Spinal cord (tissue), 10 donors: ENCODE results near the gene LRP4. TPM values are rescaled to one million over a fixed set of nuclear protein-coding genes. Genes with fewer than 3 reads are reported as not detected.
"Not testable (repeated sequence)": the region's sequence is repeated elsewhere in the genome, so short reads cannot be mapped to it uniquely, and the experiment has no call there.

Experiments
- DNase-seq, 6 donors: peaks; one replicate each; pipeline versions ENCODE4 v3.0.0 to v3.0.0-alpha.2; 2013 to 2015; ENCODE audit warnings: low spot score in 6 of 6, low read depth in 4 of 6
- H3K27ac ChIP-seq: one replicate; pipeline ENCODE4 v1.5.1; 2013; ENCODE audit warnings: low read depth, low read length, control low read depth
- H3K27me3 ChIP-seq: one replicate; pipeline ENCODE4 v1.6.1; 2013; ENCODE audit warnings: low read length; ENCODE audit not compliant: control insufficient read depth, insufficient read depth
- H3K36me3 ChIP-seq: one replicate; pipeline ENCODE4 v1.6.1; 2013; ENCODE audit warnings: low read length; ENCODE audit not compliant: control insufficient read depth, insufficient read depth
- H3K4me1 ChIP-seq: one replicate; pipeline ENCODE4 v1.6.1; 2013; ENCODE audit warnings: low read length; ENCODE audit not compliant: control insufficient read depth, insufficient read depth
- H3K4me3 ChIP-seq: one replicate; pipeline ENCODE4 v1.5.1; 2013; ENCODE audit warnings: low read depth, low read length, control low read depth
- H3K9me3 ChIP-seq: one replicate; pipeline ENCODE4 v1.6.1; 2013; ENCODE audit warnings: low read length; ENCODE audit not compliant: control insufficient read depth, insufficient read depth
- WGBS: methylation state at CpG from one replicate; pipeline ENCODE4 v1.1.5; 2013; ENCODE audit warnings: missing lambda C conversion rate; ENCODE audit not compliant: insufficient coverage; 5-methylcytosine and 5-hydroxymethylcytosine counted together
- polyA plus RNA-seq, 2 donors: library from polyadenylated mRNA; unstranded; fragments of 120-200 nt; gene quantifications; one replicate each; pipeline ENCODE4 v1.2.1, GENCODE V29; 2013; ENCODE audit not compliant: insufficient read length in 2 of 2
- total RNA-seq, 2 donors: library from RNA; depleted of rRNA in 1 of 2; stranded (reverse); fragments of 120-200 nt in 1 of 2; fragments of >200 nt in 1 of 2; gene quantifications; one replicate each; pipeline versions ENCODE4 v1.2.3 to v1.2.4, GENCODE V29; 2013 to 2014
- donor health status: healthy.

LRP4 gene
- total and polyA plus RNA-seq, 4 donors = 17.7 to 72.9 (median 45.5) TPM

DNA sequence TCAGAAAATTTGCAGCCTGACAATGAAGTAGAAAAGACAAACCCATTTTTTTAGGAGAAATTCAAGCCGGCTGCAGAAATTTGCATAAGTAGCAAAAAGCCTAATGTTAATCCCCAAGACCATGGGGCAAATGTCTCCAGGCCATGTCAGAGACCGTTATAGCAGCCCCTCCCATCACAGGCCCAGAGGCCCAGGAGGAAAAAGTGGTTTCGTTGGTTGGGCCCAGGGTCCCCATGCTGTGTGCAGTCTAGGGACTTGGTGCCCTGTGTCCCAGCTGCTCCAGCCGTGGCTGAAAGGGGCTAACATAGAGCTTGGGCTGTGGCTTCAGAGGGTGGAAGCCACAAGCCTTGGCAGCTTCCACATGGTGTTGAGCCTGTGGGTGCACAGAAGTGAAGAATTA, 9.6 kb upstream of the LRP4 start:
- WGBS = 93% methylated on average over 4 of the region's 4 CpGs

DNA sequence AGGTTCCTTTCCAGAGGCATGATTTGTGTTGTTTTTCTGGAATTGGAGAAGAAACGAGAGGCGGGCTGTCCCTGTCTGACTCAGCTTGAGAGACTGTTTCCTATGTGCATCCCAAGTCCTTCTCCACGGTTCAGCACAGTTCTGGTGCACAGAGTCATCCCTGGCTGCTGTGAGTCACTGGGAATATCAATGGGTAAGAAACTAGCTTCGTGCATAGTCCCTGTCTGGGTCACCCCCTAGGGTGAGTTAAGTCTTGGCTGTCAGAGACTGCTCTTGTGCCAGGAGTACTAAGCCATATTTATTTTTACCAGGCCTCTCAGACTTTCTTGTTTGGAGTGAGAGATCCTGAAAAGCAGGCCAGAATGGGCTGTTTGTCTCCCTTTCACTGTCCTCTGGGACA, 2.4 kb upstream of the LRP4 start:
- 32% methylated on average over 4 of the region's 4 CpGs for WGBS
- Histone ChIP-seq H3K9me3 (no peaks in the 10 kb centered on the region), H3K27ac (peak overlapping the region; percentile 6), H3K36me3 (no peaks in the 10 kb centered on the region), H3K27me3 (peaks cover 8% of the 10 kb centered on the region), H3K4me1 (peaks cover 50% of the 10 kb centered on the region), H3K4me3 (no peak overlapping the region)
- DNase-seq = peak in 2 of 6 donors; percentile 49 to 75

More for the DNA sequence above, 9.6 kb upstream of the LRP4 start:
- not testable (repeated sequence) for H3K27ac ChIP-seq, DNase-seq, H3K27me3 ChIP-seq, H3K4me3 ChIP-seq, H3K4me1 ChIP-seq, H3K36me3 ChIP-seq, H3K9me3 ChIP-seq

- no peaks in the 10 kb centered on the region for H3K36me3 ChIP-seq
- peaks cover 8% of the 10 kb centered on the region for H3K27me3 ChIP-seq
- no peak for DNase-seq
- 21% methylated on average over 16 of the region's 17 CpGs for WGBS
- peaks cover 59% of the 10 kb centered on the region for H3K4me1 ChIP-seq
- peak overlapping the region; percentile 57 for H3K27ac ChIP-seq
- H3K4me3 ChIP-seq = peak overlapping the region; percentile 33
- no peaks in the 10 kb centered on the region for H3K9me3 ChIP-seq
These were observed 601 bp upstream of the LRP4 start for GRCh38 chr11:46918788-46919513.

- peak in 2 of 6 donors; percentile 18 to 26 for DNase-seq
- Histone ChIP-seq H3K36me3 (no peaks in the 10 kb centered on the region), H3K4me3 (peak overlapping the region; percentile 61), H3K9me3 (no peaks in the 10 kb centered on the region), H3K4me1 (peaks cover 64% of the 10 kb centered on the region), H3K27ac (peak overlapping the region; percentile 74), H3K27me3 (peaks cover 8% of the 10 kb centered on the region)
- WGBS = 0% methylated on average over 17 of the region's 22 CpGs
These were observed 628 bp downstream of the LRP4 start for GRCh38 chr11:46917762-46918082.

DNA sequence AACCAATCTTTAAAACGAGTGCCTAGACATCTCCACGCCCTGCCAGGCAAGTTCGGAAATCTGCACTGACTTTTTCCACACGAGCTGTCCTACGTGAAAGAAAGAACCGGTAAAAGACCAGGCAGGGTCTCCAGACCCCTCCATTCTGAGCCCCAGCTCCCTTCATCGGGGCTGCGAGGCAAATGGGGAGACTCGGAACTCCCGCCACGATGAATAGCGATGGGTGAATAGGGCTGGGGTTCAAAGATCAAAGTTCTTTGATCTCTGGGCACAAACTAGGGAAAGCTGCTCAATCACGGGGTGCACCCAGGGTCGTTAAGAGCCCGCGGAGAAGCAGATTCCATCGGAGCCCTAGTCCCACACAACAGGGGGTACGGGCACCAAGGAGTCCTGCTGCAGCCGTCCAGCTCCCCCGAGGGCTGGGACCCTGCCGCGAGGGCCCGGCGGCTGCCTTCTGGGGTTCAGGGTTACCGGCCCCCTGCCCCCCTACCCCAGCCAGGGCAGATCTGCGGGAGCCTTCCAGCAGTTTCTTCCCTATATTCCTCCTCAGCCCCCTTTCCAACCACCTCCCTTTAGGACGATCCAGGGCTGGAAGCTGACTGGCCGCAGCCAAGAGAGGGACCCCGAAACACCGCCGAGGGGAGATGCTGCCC, 1.1 kb downstream of the LRP4 start:
- no peaks in the 10 kb centered on the region for H3K9me3 ChIP-seq
- peaks cover 68% of the 10 kb centered on the region for H3K4me1 ChIP-seq
- 0% methylated on average over 31 of the region's 31 CpGs for WGBS
- H3K27ac ChIP-seq = peak overlapping the region; percentile 74
- peak overlapping the region; percentile 61 for H3K4me3 ChIP-seq
- H3K27me3 ChIP-seq = peaks cover 8% of the 10 kb centered on the region
- no peak for DNase-seq
- H3K36me3 ChIP-seq = no peaks in the 10 kb centered on the region

DNA sequence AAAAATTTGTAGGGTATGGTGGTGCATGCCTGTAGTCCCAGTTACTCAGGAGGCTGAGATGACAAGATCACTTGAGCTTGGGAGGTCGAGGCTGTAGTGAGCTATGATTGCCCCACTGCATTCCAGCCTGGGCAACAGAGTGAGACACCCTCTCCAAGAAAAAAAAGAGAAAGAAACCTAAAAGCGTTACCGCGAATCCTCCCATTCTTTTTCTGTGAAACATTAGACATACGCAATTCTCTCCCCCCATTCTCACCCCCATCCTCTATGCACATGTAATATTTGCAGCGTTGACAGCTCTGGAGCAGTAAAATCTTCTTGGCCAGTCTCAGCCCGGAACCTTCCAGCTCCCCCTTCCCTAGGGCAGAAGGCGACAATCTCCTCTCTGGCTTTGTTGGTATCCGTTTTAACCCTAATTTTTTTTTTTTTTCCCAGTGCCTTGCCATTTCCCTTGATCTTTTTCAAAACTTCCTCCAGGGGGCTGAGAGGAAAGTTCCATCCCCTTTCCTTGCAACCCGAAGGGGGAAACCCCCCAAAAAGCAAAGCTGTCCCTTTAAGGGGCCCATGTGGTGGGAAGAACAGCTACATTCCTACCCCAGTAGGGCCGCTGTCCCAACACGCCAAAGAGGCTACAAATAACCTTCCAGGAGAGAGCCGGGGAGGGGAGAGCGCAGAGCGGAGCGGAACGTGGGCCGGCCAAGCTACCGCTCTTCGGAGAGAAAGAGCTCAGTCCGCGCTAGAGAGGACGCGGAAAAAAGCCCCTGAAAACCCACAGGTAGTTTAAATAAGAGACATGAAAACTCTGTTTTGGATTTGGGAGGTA, 1.9 kb downstream of the LRP4 start:
- Histone ChIP-seq H3K4me1 (peaks cover 66% of the 10 kb centered on the region), H3K27ac (peak overlapping the region; percentile 74), H3K4me3 (peak overlapping the region; percentile 61), H3K36me3 (no peaks in the 10 kb centered on the region), H3K9me3 (no peaks in the 10 kb centered on the region), H3K27me3 (peaks cover 8% of the 10 kb centered on the region)
- DNase-seq = peak in 2 of 6 donors; percentile 74 to 82
- 5% methylated on average over 20 of the region's 24 CpGs for WGBS

DNA sequence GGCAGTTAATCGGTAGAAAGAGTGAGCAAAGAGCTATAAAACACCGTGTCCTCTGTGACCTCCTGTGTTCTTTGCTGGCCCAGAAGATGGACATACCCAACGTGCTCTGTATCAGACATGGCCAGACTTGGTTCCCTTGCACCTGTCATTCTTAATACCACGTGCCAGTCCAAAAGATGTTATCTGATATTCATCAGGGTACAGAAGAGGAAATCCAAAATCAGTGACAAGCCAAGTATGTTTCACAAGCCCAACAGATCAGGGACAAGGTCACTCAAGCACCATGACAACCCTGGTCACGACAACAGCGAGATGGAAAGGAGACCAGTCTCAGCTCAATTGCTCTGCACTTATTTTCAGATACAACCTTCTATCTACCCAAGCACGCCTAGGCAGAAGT, 3.4 kb downstream of the LRP4 start:
- peaks cover 56% of the 10 kb centered on the region for H3K4me1 ChIP-seq
- peaks cover 8% of the 10 kb centered on the region for H3K27me3 ChIP-seq
- H3K36me3 ChIP-seq = no peaks in the 10 kb centered on the region
- H3K27ac ChIP-seq = no peak overlapping the region
- no peak overlapping the region for H3K4me3 ChIP-seq
- 35% methylated on average over 7 of the region's 7 CpGs for WGBS
- DNase-seq = no peak
- no peaks in the 10 kb centered on the region for H3K9me3 ChIP-seq

GRCh38 chr11:46914363-46914762, 4.0 kb downstream of the LRP4 start:
- Histone ChIP-seq H3K36me3 (no peaks in the 10 kb centered on the region), H3K27me3 (peaks cover 8% of the 10 kb centered on the region), H3K4me1 (peaks cover 55% of the 10 kb centered on the region), H3K27ac (peak overlapping the region; percentile 35), H3K4me3 (no peak overlapping the region), H3K9me3 (no peaks in the 10 kb centered on the region)
- DNase-seq = peak in 1 of 6 donors; percentile 25
- 40% methylated on average over 5 of the region's 5 CpGs for WGBS

DNA sequence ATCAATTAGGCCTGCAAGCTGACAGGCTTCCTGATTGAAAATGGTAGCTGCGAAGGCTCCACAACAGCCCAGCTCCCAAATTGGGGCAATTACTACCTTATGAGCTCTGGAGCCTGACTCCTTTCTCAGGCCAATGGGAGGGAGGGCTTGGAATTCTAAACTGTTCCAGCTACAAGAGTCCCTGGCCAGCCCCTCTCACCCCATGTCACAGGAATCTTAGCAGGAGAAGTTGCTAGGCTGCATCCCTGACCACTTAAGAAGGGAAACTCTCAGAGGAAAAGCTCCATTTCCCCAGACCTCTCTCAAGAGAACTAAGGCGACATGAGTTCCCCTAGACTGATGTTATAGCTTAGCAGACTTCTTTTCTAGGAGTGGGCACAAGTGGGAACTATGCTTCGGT, 4.9 kb downstream of the LRP4 start:
- peaks cover 8% of the 10 kb centered on the region for H3K27me3 ChIP-seq
- peak in 2 of 6 donors; percentile 44 to 66 for DNase-seq
- H3K4me3 ChIP-seq = no peak overlapping the region
- no peaks in the 10 kb centered on the region for H3K9me3 ChIP-seq
- 60% methylated on average over 2 of the region's 3 CpGs for WGBS
- peaks cover 47% of the 10 kb centered on the region for H3K4me1 ChIP-seq
- H3K27ac ChIP-seq = peak overlapping the region; percentile 35
- no peaks in the 10 kb centered on the region for H3K36me3 ChIP-seq
